Neural cell (in vitro differentiated cells): ENCODE data around the gene PABPC4L. TPM values are rescaled to one million over a fixed set of nuclear protein-coding genes. Genes with fewer than 3 reads are reported as not detected.

Source experiments
- H2AFZ ChIP-seq: fragments of 200-600, 300-800 bp; sonication (generic), shearing (Covaris generic); 2 replicates; pipeline ENCODE4 v1.6.0; 2014; ENCODE audit warnings: low read depth, mild to moderate bottlenecking, antibody characterized with exemption, low read length, moderate library complexity
- H3F3A ChIP-seq: fragments of 200-600 bp; shearing (Covaris generic); 2 replicates; pipeline ENCODE4 v1.6.1; 2016; ENCODE audit warnings: mild to moderate bottlenecking, moderate library complexity, mixed read lengths, antibody characterized with exemption, low read length; ENCODE audit not compliant: insufficient read depth, poor library complexity, severe bottlenecking
- H3K27ac ChIP-seq: fragments of 200-600, 300-800 bp; sonication (generic), shearing (Covaris generic); 2 replicates; pipeline ENCODE4 v1.5.1; 2014; ENCODE audit warnings: mild to moderate bottlenecking, low read length, moderate library complexity
- H3K27me3 ChIP-seq: fragments of 300-800, 200-600 bp; sonication (generic), shearing (Covaris generic); 2 replicates; pipeline ENCODE4 v1.6.0; 2014; ENCODE audit warnings: mild to moderate bottlenecking, low read depth, low read length, moderate library complexity; ENCODE audit not compliant: insufficient read depth
- H3K36me3 ChIP-seq: fragments of 300-800, 200-600 bp; sonication (generic), shearing (Covaris generic); 2 replicates; pipeline ENCODE4 v1.5.1; 2014; ENCODE audit warnings: mild to moderate bottlenecking, antibody characterized with exemption, low read length, moderate library complexity; ENCODE audit not compliant: insufficient read depth
- H3K4me2 ChIP-seq: fragments of 300-800, 200-600 bp; sonication (generic), shearing (Covaris generic); 2 replicates; pipeline ENCODE4 v1.6.0; 2014; ENCODE audit warnings: mild to moderate bottlenecking, low read length
- H3K4me3 ChIP-seq: fragments of 300-800, 200-600 bp; sonication (generic), shearing (Covaris generic); 2 replicates; pipeline ENCODE4 v1.5.1; 2014; ENCODE audit warnings: mild to moderate bottlenecking, low read length, moderate library complexity
- H3K79me2 ChIP-seq: fragments of 200-600 bp; shearing (Covaris generic); replicated peaks from 2 replicates; pipeline ENCODE4 v1.6.0; 2014; ENCODE audit warnings: mild to moderate bottlenecking, low read length, moderate library complexity; ENCODE audit not compliant: insufficient read depth
- H3K9ac ChIP-seq: fragments of 300-800, 200-600 bp; sonication (generic), shearing (Covaris generic); 2 replicates; pipeline ENCODE4 v1.6.1; 2016; ENCODE audit warnings: mild to moderate bottlenecking, low read length, mixed read lengths
- H3K9me2 ChIP-seq: fragments of 200-600 bp; shearing (Covaris generic); 2 replicates; pipeline ENCODE4 v1.6.1; 2016; ENCODE audit warnings: mild to moderate bottlenecking, low read length, mixed read lengths; ENCODE audit not compliant: insufficient read depth
- H3K9me3 ChIP-seq: fragments of 200-600, 300-800 bp; sonication (generic), shearing (Covaris generic); 2 replicates; pipeline ENCODE4 v1.6.1; 2016; ENCODE audit warnings: mild to moderate bottlenecking, mixed run types, low read length, moderate library complexity, mixed read lengths
- H4K20me1 ChIP-seq: fragments of 200-600 bp; shearing (Covaris generic); 2 replicates; pipeline ENCODE4 v1.6.1; 2016; ENCODE audit warnings: mild to moderate bottlenecking, mixed run types; ENCODE audit not compliant: insufficient read depth
- CTCF ChIP-seq: fragments of 450-650 bp; IDR thresholded peaks from 2 replicates; pipeline ENCODE4 v1.5.1; 2014; ENCODE audit warnings: antibody characterized with exemption, mild to moderate bottlenecking, moderate library complexity; ENCODE audit not compliant: poor library complexity, severe bottlenecking
- EP300 ChIP-seq: fragments of 450-650 bp; conservative IDR thresholded peaks from 2 replicates; pipeline ENCODE4 v1.6.1; 2014; ENCODE audit warnings: antibody characterized with exemption, mild to moderate bottlenecking, moderate library complexity; ENCODE audit not compliant: poor library complexity, severe bottlenecking
- EZH2 ChIP-seq: fragments of 200-600, 300-800 bp; shearing (Covaris generic), sonication (generic); IDR thresholded peaks from 2 replicates; pipeline ENCODE4 v1.6.1; 2014; ENCODE audit warnings: antibody characterized with exemption, low read length, borderline replicate concordance, mild to moderate bottlenecking; ENCODE audit not compliant: insufficient read depth, poor library complexity, severe bottlenecking
- MXI1 ChIP-seq: fragments of 450-650 bp; conservative IDR thresholded peaks from 2 replicates; pipeline ENCODE4 v1.6.1; 2014; ENCODE audit warnings: antibody characterized with exemption, mild to moderate bottlenecking; ENCODE audit not compliant: poor library complexity, severe bottlenecking
- POLR2AphosphoS5 ChIP-seq: IDR thresholded peaks from 2 replicates; pipeline ENCODE4 v1.6.1; 2012
- RAD21 ChIP-seq: fragments of 450-650 bp; conservative IDR thresholded peaks from 2 replicates; pipeline ENCODE4 v1.6.1; 2014; ENCODE audit warnings: antibody characterized with exemption, mild to moderate bottlenecking, moderate library complexity
- REST ChIP-seq: IDR thresholded peaks from 2 replicates; pipeline ENCODE4 v1.6.1; 2012; ENCODE audit warnings: borderline replicate concordance
- SMC3 ChIP-seq: fragments of 450-650 bp; conservative IDR thresholded peaks from 2 replicates; pipeline ENCODE4 v1.6.1; 2014; ENCODE audit warnings: antibody characterized with exemption, mild to moderate bottlenecking, moderate library complexity; ENCODE audit not compliant: poor library complexity
- TAF1 ChIP-seq: IDR thresholded peaks from 2 replicates; pipeline ENCODE4 v1.6.1; 2012; ENCODE audit warnings: low read depth
- polyA plus RNA-seq: library from polyadenylated mRNA; depleted of rRNA; stranded (reverse); fragments of >200 nt; gene quantifications from 2 replicates; pipeline ENCODE4 v1.2.3, GENCODE V29; 2014

The PABPC4L gene
- polyA plus RNA-seq, 1 donor from 2014 or later: not detected

GRCh38 chr4:134189949-134190348 is 11.6 kb downstream of the PABPC4L start:
- no peak overlapping the region for H3K27ac ChIP-seq
- no peaks in the 10 kb centered on the region for H3K79me2 ChIP-seq
- no peaks in the 10 kb centered on the region for H3K9me3 ChIP-seq
- H3F3A ChIP-seq: no peaks in the 10 kb centered on the region
- no peak overlapping the region for H2AFZ ChIP-seq
- no peak overlapping the region for H3K4me3 ChIP-seq
- no peaks in the 10 kb centered on the region for H4K20me1 ChIP-seq
- H3K9ac ChIP-seq: no peak overlapping the region
- no peaks in the 10 kb centered on the region for H3K27me3 ChIP-seq
- no peaks in the 10 kb centered on the region for H3K9me2 ChIP-seq
- H3K4me2 ChIP-seq: no peak overlapping the region
- no peaks in the 10 kb centered on the region for H3K36me3 ChIP-seq
- no peak for TF ChIP-seq CTCF
- no peak for TF ChIP-seq EP300
- TF ChIP-seq MXI1: no peak
- TF ChIP-seq EZH2: no peak
- no peak for TF ChIP-seq TAF1
- no peak for TF ChIP-seq POLR2AphosphoS5
- no peak for TF ChIP-seq SMC3
- no peak for TF ChIP-seq REST
- no peak for TF ChIP-seq RAD21

GRCh38 chr4:134189480-134189879 is 12.1 kb downstream of the PABPC4L start:
- no peak overlapping the region for H2AFZ ChIP-seq
- no peaks in the 10 kb centered on the region for H4K20me1 ChIP-seq
- H3K27me3 ChIP-seq: no peaks in the 10 kb centered on the region
- H3K79me2 ChIP-seq: no peaks in the 10 kb centered on the region
- TF ChIP-seq RAD21 (no peak), REST (no peak), MXI1 (no peak), CTCF (no peak), EP300 (no peak), SMC3 (no peak), POLR2AphosphoS5 (no peak), EZH2 (no peak), TAF1 (no peak)
- no peak overlapping the region for H3K9ac ChIP-seq
- H3K9me2 ChIP-seq: no peaks in the 10 kb centered on the region
- H3F3A ChIP-seq: no peaks in the 10 kb centered on the region
- no peaks in the 10 kb centered on the region for H3K36me3 ChIP-seq
- no peak overlapping the region for H3K4me2 ChIP-seq
- no peaks in the 10 kb centered on the region for H3K9me3 ChIP-seq
- H3K4me3 ChIP-seq: no peak overlapping the region
- H3K27ac ChIP-seq: no peak overlapping the region
